PC-9 (cell line): Measurements from ENCODE around the gene OBSCN.

Experiments
- CTCF ChIP-seq: fragments of 200-600 bp; sonication (generic); conservative IDR thresholded peaks from 2 replicates; pipeline ENCODE4 v1.6.1; 2017; ENCODE audit warnings: mixed run types, antibody characterized with exemption, mild to moderate bottlenecking, moderate library complexity
- EZH2 ChIP-seq: fragments of 200-600 bp; sonication (generic); IDR thresholded peaks from 2 replicates; pipeline ENCODE4 v1.8.0; 2017; ENCODE audit warnings: antibody characterized with exemption, low read depth

GRCh38 chr1:228325267-228325666 lies 117.4 kb downstream of the OBSCN start:
- TF ChIP-seq CTCF (no peak), EZH2 (no peak)
